ENCODE results near the gene CWC27.

GRCh38 chr5:64768358-64769312, at the start of gene CWC27, which contains the start of gene SREK1IP1:
- TF ChIP-seq TAF1 (IDR thresholded peaks at IDR 0.05; ENCODE audit: low read depth, low read length) (peak; percentile 63), PAX5 (IDR thresholded peaks at IDR 0.05; ENCODE audit: insufficient read depth, low read length, severe bottlenecking) (peak; percentile 20), POLR2A (IDR thresholded peaks at IDR 0.05; ENCODE audit: low read depth, low read length) (peak; percentile 78; the same call in 1 of the 2 replicates), POLR2AphosphoS5 (IDR thresholded peaks at IDR 0.05; ENCODE audit: low read depth, low read length) (peak; percentile 81), POU2F2 (IDR thresholded peaks at IDR 0.05; ENCODE audit: low read depth, low read length) (peak; percentile 78), SPI1 (IDR thresholded peaks at IDR 0.05; ENCODE audit: low read depth, low read length) (no peak)
